Measurements from ENCODE around the gene LRP11.
"Not testable (repeated sequence)": the region's sequence is repeated elsewhere in the genome, so short reads cannot be mapped to it uniquely, and the experiment has no call there.

Gene LRP11

DNA sequence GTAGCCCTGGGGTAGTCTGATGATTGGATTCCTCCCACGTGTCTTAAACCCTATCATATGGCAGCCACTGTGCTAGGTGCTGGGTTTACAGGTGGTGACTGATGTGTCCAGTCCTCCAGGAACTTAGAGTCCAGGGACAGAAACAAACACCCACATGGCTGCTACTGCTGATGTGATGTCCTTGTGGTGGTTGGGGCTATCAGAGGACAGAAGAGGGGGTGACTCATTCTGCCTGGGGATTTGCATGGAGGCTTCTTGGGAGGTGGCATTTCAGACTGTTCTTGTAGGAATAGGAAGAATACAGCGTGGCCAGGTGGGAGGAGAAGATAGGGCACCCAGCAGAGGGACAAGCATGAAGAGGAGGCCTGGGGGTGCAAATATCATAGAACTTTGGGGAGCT lies 48.9 kb upstream of the LRP11 start:
- H3K4me3 ChIP-seq (ENCODE audit: low read depth, low read length), result no peak overlapping the region
- no peak overlapping the region for H3K27ac ChIP-seq (ENCODE audit: extremely low read depth, low read depth, low read length)
- ChIA-PET CTCF (no interaction called here), POLR2A (no interaction called here)
- H3K36me3 ChIP-seq (ENCODE audit: control insufficient read depth in 2 of 2, insufficient read depth in 1 of 2, low read length in 2 of 2), result no peaks in the 10 kb centered on the region
- no peaks in the 10 kb centered on the region for H3K9me3 ChIP-seq (ENCODE audit: control insufficient read depth, insufficient read depth, low read depth, low read length)
- TF ChIP-seq ZBTB17 (tag by site-specific recombination; IDR thresholded peaks at IDR 0.05) (no peak), INSM2 (tag by site-specific recombination; IDR thresholded peaks at IDR 0.05) (no peak), ZNF169 (tag by site-specific recombination; IDR thresholded peaks at IDR 0.05) (no peak), ZNF416 (tag by site-specific recombination; IDR thresholded peaks at IDR 0.05) (no peak), ZNF473 (tag by site-specific recombination; IDR thresholded peaks at IDR 0.05) (no peak), ZNF426 (tag by site-specific recombination; IDR thresholded peaks at IDR 0.05) (no peak), ZNF76 (tag by site-specific recombination; IDR thresholded peaks at IDR 0.05; ENCODE audit: borderline replicate concordance, low read depth) (no peak)
- no peaks in the 10 kb centered on the region for H3K4me1 ChIP-seq (ENCODE audit: control insufficient read depth, insufficient read depth, low read length)

GRCh38 chr6:149912680-149913079 lies 48.5 kb upstream of the LRP11 start:
- POLR2A ChIA-PET, result not testable (repeated sequence)
- CTCF ChIA-PET, result interaction anchor here (1.6 kb wide), 1 partner anchor 72 kb away, joined by 5 read pairs; no protein-coding TSS in a partner anchor

DNA sequence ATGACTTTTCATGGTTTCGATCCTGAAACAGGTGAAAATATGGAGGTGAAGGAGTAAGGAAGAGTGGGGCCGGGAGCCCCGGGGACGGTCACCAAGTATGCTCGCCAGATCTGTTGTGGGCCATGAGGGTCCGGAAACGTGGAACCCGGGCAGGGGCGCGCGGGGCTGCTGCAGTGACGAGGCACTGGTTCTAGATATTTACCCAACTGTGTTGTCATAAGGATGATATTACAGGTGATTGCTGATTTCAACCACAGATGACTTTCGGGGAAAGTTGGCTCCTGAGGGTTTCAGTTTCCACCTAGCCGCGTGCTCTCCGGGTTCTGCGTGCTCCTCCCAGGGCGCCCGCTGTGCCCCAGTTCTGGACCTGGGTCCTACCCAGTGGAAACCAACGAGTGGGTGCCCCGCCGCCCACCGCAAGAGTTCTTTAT lies 46.6 kb upstream of the LRP11 start:
- CTCF ChIA-PET, result interaction anchor here (0.7 kb wide), 1 partner anchor 14 kb away, joined by 4 read pairs; no protein-coding TSS in a partner anchor
- no peak overlapping the region for H3K4me3 ChIP-seq (ENCODE audit: low read depth, low read length)
- H3K4me1 ChIP-seq (ENCODE audit: control insufficient read depth, insufficient read depth, low read length), result no peaks in the 10 kb centered on the region
- POLR2A ChIA-PET, result no interaction called here
- H3K36me3 ChIP-seq (ENCODE audit: control insufficient read depth in 2 of 2, insufficient read depth in 1 of 2, low read length in 2 of 2), result no peaks in the 10 kb centered on the region
- no peaks in the 10 kb centered on the region for H3K9me3 ChIP-seq (ENCODE audit: control insufficient read depth, insufficient read depth, low read depth, low read length)
- H3K27ac ChIP-seq (ENCODE audit: extremely low read depth, low read depth, low read length), result no peak overlapping the region
- TF ChIP-seq BCL11B (tag by site-specific recombination; IDR thresholded peaks at IDR 0.05; ENCODE audit: low read depth) (no peak), ZNF302 (tag by site-specific recombination; IDR thresholded peaks at IDR 0.05; ENCODE audit: low read depth) (no peak), ZNF404 (tag by site-specific recombination; IDR thresholded peaks at IDR 0.05) (no peak), ZNF155 (tag by site-specific recombination; IDR thresholded peaks at IDR 0.05) (no peak), KLF7 (tag by site-specific recombination; IDR thresholded peaks at IDR 0.05; ENCODE audit: borderline replicate concordance) (no peak), PRDM4 (tag by site-specific recombination; IDR thresholded peaks at IDR 0.05) (no peak), ZNF292 (tag by site-specific recombination; IDR thresholded peaks at IDR 0.05; ENCODE audit: borderline replicate concordance, low read depth) (no peak), ZNF585B (tag by site-specific recombination; IDR thresholded peaks at IDR 0.05) (no peak), ZNF610 (tag by site-specific recombination; IDR thresholded peaks at IDR 0.05; ENCODE audit: borderline replicate concordance) (no peak), MZF1 (tag by site-specific recombination; IDR thresholded peaks at IDR 0.05; ENCODE audit: borderline replicate concordance) (no peak), OSR2 (tag by site-specific recombination; IDR thresholded peaks at IDR 0.05) (no peak), IKZF3 (tag by site-specific recombination; IDR thresholded peaks at IDR 0.05) (no peak), ZNF311 (tag by site-specific recombination; IDR thresholded peaks at IDR 0.05; ENCODE audit: borderline replicate concordance) (no peak), REST (tag by site-specific recombination; IDR thresholded peaks at IDR 0.05) (no peak)
- TF ChIP-seq, protein P1, sequence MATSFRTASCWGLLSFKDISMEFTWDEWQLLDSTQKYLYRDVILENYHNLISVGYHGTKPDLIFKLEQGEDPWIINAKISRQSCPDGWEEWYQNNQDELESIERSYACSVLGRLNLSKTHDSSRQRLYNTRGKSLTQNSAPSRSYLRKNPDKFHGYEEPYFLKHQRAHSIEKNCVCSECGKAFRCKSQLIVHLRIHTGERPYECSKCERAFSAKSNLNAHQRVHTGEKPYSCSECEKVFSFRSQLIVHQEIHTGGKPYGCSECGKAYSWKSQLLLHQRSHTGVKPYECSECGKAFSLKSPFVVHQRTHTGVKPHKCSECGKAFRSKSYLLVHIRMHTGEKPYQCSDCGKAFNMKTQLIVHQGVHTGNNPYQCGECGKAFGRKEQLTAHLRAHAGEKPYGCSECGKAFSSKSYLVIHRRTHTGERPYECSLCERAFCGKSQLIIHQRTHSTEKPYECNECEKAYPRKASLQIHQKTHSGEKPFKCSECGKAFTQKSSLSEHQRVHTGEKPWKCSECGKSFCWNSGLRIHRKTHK (tag by site-specific recombination; IDR thresholded peaks at IDR 0.05), result no peak

More at GRCh38 chr6:149912680-149913079, 48.5 kb upstream of the LRP11 start:
- not testable (repeated sequence) for H3K36me3 ChIP-seq (ENCODE audit: control insufficient read depth in 2 of 2, insufficient read depth in 1 of 2, low read length in 2 of 2); H3K27ac ChIP-seq (ENCODE audit: extremely low read depth, low read depth, low read length); H3K4me3 ChIP-seq (ENCODE audit: low read depth, low read length); H3K4me1 ChIP-seq (ENCODE audit: control insufficient read depth, insufficient read depth, low read length); H3K9me3 ChIP-seq (ENCODE audit: control insufficient read depth, insufficient read depth, low read depth, low read length)

Data from HEK293 (cell line).